ENCODE measurements around the gene CCDC13. TPM values are rescaled to one million over a fixed set of nuclear protein-coding genes. Genes with fewer than 3 reads are reported as not detected.

Gene CCDC13
- total RNA-seq, 1 experiment from 2014 or later, result 2.3 TPM

- no peaks in the 10 kb centered on the region for H3K9me2 ChIP-seq (ENCODE audit: insufficient read depth)
- no peak overlapping the region for H3K4me3 ChIP-seq (replicated peaks in 1 of 2; ENCODE audit: low read depth in 1 of 2, low read length in 2 of 2)
- H3K9me3 ChIP-seq (ENCODE audit: control insufficient read depth in 1 of 2, insufficient read depth in 1 of 2, low read depth in 1 of 2, low read length in 2 of 2), result no peaks in the 10 kb centered on the region
- H3K27ac ChIP-seq (ENCODE audit: low read depth, low read length), result no peak overlapping the region
- RAD21 ChIA-PET (ENCODE audit: low non-redundant PET in 1 of 2, low total read pairs in 2 of 2, uncharacterized antibody in 2 of 2, unreplicated experiment in 2 of 2), result no interaction called here
- BruUV-seq (replicated peaks), result no TSS peak
- H3K36me3 ChIP-seq (ENCODE audit: control insufficient read depth in 1 of 2, insufficient read depth in 2 of 2, low read length in 2 of 2), result no peaks in the 10 kb centered on the region
- no peaks in the 10 kb centered on the region for H3K79me2 ChIP-seq (ENCODE audit: insufficient read depth, low read length)
- CTCF ChIA-PET, result no interaction called here
- no peak overlapping the region for H3K9ac ChIP-seq (ENCODE audit: low read length)
- H3K4me1 ChIP-seq (ENCODE audit: control insufficient read depth in 1 of 2, insufficient read depth in 2 of 2, low read length in 2 of 2), result no peaks in the 10 kb centered on the region
- no peaks in the 10 kb centered on the region for H4K20me1 ChIP-seq (ENCODE audit: insufficient read depth)
- no peak for DNase-seq (ENCODE audit: low read depth, low spot score)
- POLR2A ChIA-PET, result no interaction called here
- H2AFZ ChIP-seq (ENCODE audit: low read depth, low read length, poor library complexity, severe bottlenecking), result no peak overlapping the region
- no peaks in the 10 kb centered on the region for H3K27me3 ChIP-seq (ENCODE audit: insufficient read depth, low read length)
- H3K4me2 ChIP-seq (ENCODE audit: low read length), result no peak overlapping the region
- intact Hi-C loops (cut with micrococcal nuclease), result no loop called here
- TF ChIP-seq ELF1 (IDR thresholded peaks at IDR 0.05; ENCODE audit: borderline replicate concordance, low read depth), result no peak
- ATAC-seq, result no peak
Measured at GRCh38 chr3:42764561-42765295, 8.3 kb downstream of the CCDC13 start.

DNA sequence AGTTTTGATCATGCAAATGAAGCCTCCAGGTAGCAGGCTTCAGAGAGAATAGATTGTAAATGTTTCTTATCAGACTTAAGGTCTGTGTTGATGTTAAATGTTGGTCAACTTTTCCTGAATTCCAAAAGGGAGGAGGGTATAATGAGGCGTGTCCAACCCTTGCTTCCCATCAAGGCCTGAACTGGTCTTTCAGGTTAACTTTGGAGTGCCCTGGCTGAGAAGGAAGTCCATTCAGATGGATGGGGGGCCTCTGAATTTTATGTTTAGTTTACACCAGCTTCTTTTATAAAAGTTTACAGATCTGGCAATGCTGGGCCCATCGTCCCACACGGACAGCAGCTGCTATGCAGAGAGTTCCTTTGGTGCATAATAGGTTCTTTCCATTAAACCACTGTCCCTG is 8.9 kb downstream of the CCDC13 start:
- Histone ChIP-seq H2AFZ (ENCODE audit: low read depth, low read length, poor library complexity, severe bottlenecking) (no peak overlapping the region), H4K20me1 (ENCODE audit: insufficient read depth) (no peaks in the 10 kb centered on the region), H3K27ac (ENCODE audit: low read depth, low read length) (no peak overlapping the region), H3K27me3 (ENCODE audit: insufficient read depth, low read length) (no peaks in the 10 kb centered on the region), H3K4me1 (ENCODE audit: control insufficient read depth in 1 of 2, insufficient read depth in 2 of 2, low read length in 2 of 2) (no peaks in the 10 kb centered on the region), H3K4me2 (ENCODE audit: low read length) (no peak overlapping the region), H3K36me3 (ENCODE audit: control insufficient read depth in 1 of 2, insufficient read depth in 2 of 2, low read length in 2 of 2) (no peaks in the 10 kb centered on the region), H3K9me3 (ENCODE audit: control insufficient read depth in 1 of 2, insufficient read depth in 1 of 2, low read depth in 1 of 2, low read length in 2 of 2) (no peaks in the 10 kb centered on the region), H3K9me2 (ENCODE audit: insufficient read depth) (no peaks in the 10 kb centered on the region), H3K9ac (ENCODE audit: low read length) (no peak overlapping the region), H3K79me2 (ENCODE audit: insufficient read depth, low read length) (no peaks in the 10 kb centered on the region), H3K4me3 (replicated peaks in 1 of 2; ENCODE audit: low read depth in 1 of 2, low read length in 2 of 2) (no peak overlapping the region)
- CTCF ChIA-PET, result no interaction called here
- POLR2A ChIA-PET, result interaction anchor here (0.5 kb wide), 1 partner anchor 20 kb away, joined by 3 read pairs; no protein-coding TSS in a partner anchor
- TF ChIP-seq CBX3 (IDR thresholded peaks at IDR 0.05; ENCODE audit: low read depth) (no peak), SIN3A (IDR thresholded peaks at IDR 0.05; ENCODE audit: low read depth) (no peak), EZH2phosphoT487 (IDR thresholded peaks at IDR 0.05; ENCODE audit: borderline replicate concordance) (no peak), POLR2AphosphoS5 (IDR thresholded peaks at IDR 0.05; ENCODE audit: low read depth, low read length) (no peak), POLR2A (IDR thresholded peaks at IDR 0.05; ENCODE audit: borderline replicate concordance, extremely low read depth, insufficient read depth, insufficient read length) (no peak), EZH2 (IDR thresholded peaks at IDR 0.05) (no peak), ELF1 (IDR thresholded peaks at IDR 0.05; ENCODE audit: borderline replicate concordance, low read depth) (no peak), ZNF274 (IDR thresholded peaks at IDR 0.05; ENCODE audit: low read depth, low read length) (no peak), CTCF (IDR thresholded peaks at IDR 0.05 in 2 of 3, conservative IDR thresholded peaks at IDR 0.05 in 1 of 3; ENCODE audit: borderline replicate concordance in 1 of 3, insufficient read depth in 1 of 3, low read depth in 2 of 3, low read length in 2 of 3) (no peak), SP1 (IDR thresholded peaks at IDR 0.05; ENCODE audit: low read depth) (no peak), TCF7L2 (IDR thresholded peaks at IDR 0.05; ENCODE audit: borderline replicate concordance, extremely low read depth, insufficient read depth, insufficient read length) (no peak), FOSL1 (IDR thresholded peaks at IDR 0.05; ENCODE audit: low read depth) (no peak), SRF (IDR thresholded peaks at IDR 0.05; ENCODE audit: low read depth) (no peak), CEBPB (IDR thresholded peaks at IDR 0.05; ENCODE audit: low read depth) (no peak)
- TF ChIP-seq, protein P1, sequence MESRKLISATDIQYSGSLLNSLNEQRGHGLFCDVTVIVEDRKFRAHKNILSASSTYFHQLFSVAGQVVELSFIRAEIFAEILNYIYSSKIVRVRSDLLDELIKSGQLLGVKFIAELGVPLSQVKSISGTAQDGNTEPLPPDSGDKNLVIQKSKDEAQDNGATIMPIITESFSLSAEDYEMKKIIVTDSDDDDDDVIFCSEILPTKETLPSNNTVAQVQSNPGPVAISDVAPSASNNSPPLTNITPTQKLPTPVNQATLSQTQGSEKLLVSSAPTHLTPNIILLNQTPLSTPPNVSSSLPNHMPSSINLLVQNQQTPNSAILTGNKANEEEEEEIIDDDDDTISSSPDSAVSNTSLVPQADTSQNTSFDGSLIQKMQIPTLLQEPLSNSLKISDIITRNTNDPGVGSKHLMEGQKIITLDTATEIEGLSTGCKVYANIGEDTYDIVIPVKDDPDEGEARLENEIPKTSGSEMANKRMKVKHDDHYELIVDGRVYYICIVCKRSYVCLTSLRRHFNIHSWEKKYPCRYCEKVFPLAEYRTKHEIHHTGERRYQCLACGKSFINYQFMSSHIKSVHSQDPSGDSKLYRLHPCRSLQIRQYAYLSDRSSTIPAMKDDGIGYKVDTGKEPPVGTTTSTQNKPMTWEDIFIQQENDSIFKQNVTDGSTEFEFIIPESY (IDR thresholded peaks at IDR 0.05; ENCODE audit: extremely low read depth, insufficient replicate concordance, low read length), result no peak
- TF ChIP-seq, protein P2, sequence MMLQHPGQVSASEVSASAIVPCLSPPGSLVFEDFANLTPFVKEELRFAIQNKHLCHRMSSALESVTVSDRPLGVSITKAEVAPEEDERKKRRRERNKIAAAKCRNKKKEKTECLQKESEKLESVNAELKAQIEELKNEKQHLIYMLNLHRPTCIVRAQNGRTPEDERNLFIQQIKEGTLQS (IDR thresholded peaks at IDR 0.05), result no peak
- DNase-seq (ENCODE audit: low read depth, low spot score), result no peak
- no peak for ATAC-seq
- no TSS peak for BruUV-seq (replicated peaks)
- intact Hi-C loops (cut with micrococcal nuclease), result no loop called here
- RAD21 ChIA-PET (ENCODE audit: low non-redundant PET in 1 of 2, low total read pairs in 2 of 2, uncharacterized antibody in 2 of 2, unreplicated experiment in 2 of 2), result no interaction called here

All from HCT116 (cell line).